ENCODE measurements around the gene CEBPZOS.

DNA sequence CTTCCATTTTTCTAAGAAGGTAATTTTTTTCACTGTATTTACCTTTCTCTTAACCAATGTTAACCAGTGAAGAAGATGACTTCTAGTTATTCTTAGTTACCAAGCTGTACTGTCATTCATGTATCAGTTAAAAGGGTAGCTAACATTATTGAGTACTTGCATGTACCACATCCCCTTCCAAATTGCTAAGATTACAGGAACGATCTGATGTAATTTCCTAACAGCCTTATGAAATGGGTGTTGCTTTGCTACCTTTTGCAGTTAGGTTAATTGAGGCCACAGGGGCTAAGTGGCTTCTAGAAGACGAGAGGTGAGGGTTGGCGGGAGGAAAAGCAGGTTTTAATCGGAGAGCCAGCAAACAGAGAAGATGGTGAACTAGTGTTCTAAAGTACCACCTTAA, 6.0 kb upstream of the CEBPZOS start:
- TF ChIP-seq, protein P1, sequence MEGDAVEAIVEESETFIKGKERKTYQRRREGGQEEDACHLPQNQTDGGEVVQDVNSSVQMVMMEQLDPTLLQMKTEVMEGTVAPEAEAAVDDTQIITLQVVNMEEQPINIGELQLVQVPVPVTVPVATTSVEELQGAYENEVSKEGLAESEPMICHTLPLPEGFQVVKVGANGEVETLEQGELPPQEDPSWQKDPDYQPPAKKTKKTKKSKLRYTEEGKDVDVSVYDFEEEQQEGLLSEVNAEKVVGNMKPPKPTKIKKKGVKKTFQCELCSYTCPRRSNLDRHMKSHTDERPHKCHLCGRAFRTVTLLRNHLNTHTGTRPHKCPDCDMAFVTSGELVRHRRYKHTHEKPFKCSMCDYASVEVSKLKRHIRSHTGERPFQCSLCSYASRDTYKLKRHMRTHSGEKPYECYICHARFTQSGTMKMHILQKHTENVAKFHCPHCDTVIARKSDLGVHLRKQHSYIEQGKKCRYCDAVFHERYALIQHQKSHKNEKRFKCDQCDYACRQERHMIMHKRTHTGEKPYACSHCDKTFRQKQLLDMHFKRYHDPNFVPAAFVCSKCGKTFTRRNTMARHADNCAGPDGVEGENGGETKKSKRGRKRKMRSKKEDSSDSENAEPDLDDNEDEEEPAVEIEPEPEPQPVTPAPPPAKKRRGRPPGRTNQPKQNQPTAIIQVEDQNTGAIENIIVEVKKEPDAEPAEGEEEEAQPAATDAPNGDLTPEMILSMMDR (IDR thresholded peaks at IDR 0.05; ENCODE audit: low read depth, low read length, missing input control): no peak
- TF ChIP-seq TAF1 (conservative IDR thresholded peaks at IDR 0.05) (no peak), GABPA (IDR thresholded peaks at IDR 0.05 in 1 of 2, conservative IDR thresholded peaks at IDR 0.05 in 1 of 2) (no peak), JUND (IDR thresholded peaks at IDR 0.05) (no peak), RAD21 (IDR thresholded peaks at IDR 0.05) (no peak), SP1 (IDR thresholded peaks at IDR 0.05) (no peak), YY1 (IDR thresholded peaks at IDR 0.05) (no peak)
- TF ChIP-seq, protein P2, sequence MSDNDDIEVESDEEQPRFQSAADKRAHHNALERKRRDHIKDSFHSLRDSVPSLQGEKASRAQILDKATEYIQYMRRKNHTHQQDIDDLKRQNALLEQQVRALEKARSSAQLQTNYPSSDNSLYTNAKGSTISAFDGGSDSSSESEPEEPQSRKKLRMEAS (IDR thresholded peaks at IDR 0.05): no peak
- TF ChIP-seq, protein P3, sequence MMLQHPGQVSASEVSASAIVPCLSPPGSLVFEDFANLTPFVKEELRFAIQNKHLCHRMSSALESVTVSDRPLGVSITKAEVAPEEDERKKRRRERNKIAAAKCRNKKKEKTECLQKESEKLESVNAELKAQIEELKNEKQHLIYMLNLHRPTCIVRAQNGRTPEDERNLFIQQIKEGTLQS (IDR thresholded peaks at IDR 0.05): no peak

Data from liver (tissue), 3 donors.